HepG2 (cell line): Measurements from ENCODE around the gene TCF23. TPM values are rescaled to one million over a fixed set of nuclear protein-coding genes. Genes with fewer than 3 reads are reported as not detected.
A peak's percentile ranks its signal among the peaks of the same experiment; 100 is the strongest.

Experiments
- AHR ChIP-seq: IDR thresholded peaks from 2 replicates; pipeline ENCODE4 v1.6.1; 2018; ENCODE audit warnings: missing genetic modification reagents, missing compliant biosample characterization
- CAMTA2 ChIP-seq: sonication (generic); formaldehyde crosslinking; IDR thresholded peaks from 2 replicates; pipeline ENCODE4 v1.4.0; 2020; ENCODE audit warnings: mild to moderate bottlenecking, missing genetic modification reagents, borderline replicate concordance
- HMG20B ChIP-seq: conservative IDR thresholded peaks from 2 replicates; pipeline ENCODE4 v1.6.1; 2016; ENCODE audit warnings: missing genetic modification reagents, missing compliant biosample characterization
- KDM6A ChIP-seq: IDR thresholded peaks from 2 replicates; pipeline ENCODE4 v1.6.1; 2016; ENCODE audit warnings: low read depth
- KMT2A ChIP-seq: sonication (generic); formaldehyde crosslinking; IDR thresholded peaks from 2 replicates; pipeline ENCODE4 v1.4.0; 2020; ENCODE audit warnings: missing genetic modification reagents
- PITX1 ChIP-seq: sonication (generic); formaldehyde crosslinking; IDR thresholded peaks from 2 replicates; pipeline ENCODE4 v1.5.1; 2020; ENCODE audit warnings: mild to moderate bottlenecking, missing genetic modification reagents
- RBAK ChIP-seq: sonication (generic); formaldehyde crosslinking; IDR thresholded peaks from 2 replicates; pipeline ENCODE4 v1.5.1; 2020; ENCODE audit warnings: mild to moderate bottlenecking, missing genetic modification reagents
- TBX2 ChIP-seq: sonication (generic); formaldehyde crosslinking; IDR thresholded peaks from 2 replicates; pipeline ENCODE4 v1.5.0; 2020; ENCODE audit warnings: missing genetic modification reagents, mild to moderate bottlenecking, borderline replicate concordance
- ZBTB7A ChIP-seq: sonication (generic); formaldehyde crosslinking; IDR thresholded peaks from 2 replicates; pipeline ENCODE4 v1.8.0; 2022; ENCODE audit warnings: mild to moderate bottlenecking, missing genetic modification reagents
- ZNF121 ChIP-seq: sonication (generic); formaldehyde crosslinking; IDR thresholded peaks from 2 replicates; pipeline ENCODE4 v1.5.0; 2020; ENCODE audit warnings: mild to moderate bottlenecking, missing genetic modification reagents
- ZNF235 ChIP-seq: sonication (generic); formaldehyde crosslinking; IDR thresholded peaks from 2 replicates; pipeline ENCODE4 v1.8.1; 2023; ENCODE audit warnings: mild to moderate bottlenecking, missing genetic modification reagents, borderline replicate concordance
- ZNF354B ChIP-seq: sonication (generic); formaldehyde crosslinking; IDR thresholded peaks from 2 replicates; pipeline ENCODE4 v1.8.0; 2022; ENCODE audit warnings: mild to moderate bottlenecking, missing genetic modification reagents
- ZNF513 ChIP-seq: sonication (generic); formaldehyde crosslinking; conservative IDR thresholded peaks from 2 replicates; pipeline ENCODE4 v1.5.0; 2020; ENCODE audit warnings: missing genetic modification reagents
- polyA plus RNA-seq, 8 experiments: library from polyadenylated mRNA; depleted of rRNA in 3 of 8; stranded (reverse) in 7 of 8; unstranded in 1 of 8; fragments of >200 nt; fragmentation: Illumina TruSeq in 4 of 8; extraction: Trizol in 4 of 8; gene quantifications; 2 replicates each; pipeline versions ENCODE4 v1.2.1 to v1.2.3, GENCODE V29; 2011 to 2016; ENCODE audit warnings: low read depth in 4 of 8, missing spikeins in 1 of 8, mixed read lengths in 1 of 8; ENCODE audit not compliant: insufficient read depth in 1 of 8
- total RNA-seq, 5 experiments: library from RNA; depleted of rRNA; stranded (reverse); fragments of >200 nt; fragmentation: Illumina TruSeq; extraction: Trizol; gene quantifications; 2 replicates each; pipeline ENCODE4 v1.2.3, GENCODE V29; 2016; ENCODE audit warnings: low read depth in 1 of 5
- TF ChIP-seq, protein P1 (sequence below): sonication (generic); formaldehyde crosslinking; IDR thresholded peaks from 2 replicates; pipeline ENCODE4 v1.8.0; 2022; ENCODE audit warnings: missing genetic modification reagents, mild to moderate bottlenecking, borderline replicate concordance
- TF ChIP-seq, protein P2 (sequence below): sonication (generic); formaldehyde crosslinking; IDR thresholded peaks from 2 replicates; pipeline ENCODE4 v1.4.0; 2020; ENCODE audit warnings: missing genetic modification reagents

The TCF23 gene
- total and polyA plus RNA-seq, 2 of the 13 experiments (the other 11 are each of a cell fraction or from before 2014, with no cell fraction given), result 0.02 to 1.4 TPM

GRCh38 chr2:27133905-27134780, 14.7 kb upstream of the TCF23 start, which contains the start of gene PREB (continued):
- TF ChIP-seq, protein P1, sequence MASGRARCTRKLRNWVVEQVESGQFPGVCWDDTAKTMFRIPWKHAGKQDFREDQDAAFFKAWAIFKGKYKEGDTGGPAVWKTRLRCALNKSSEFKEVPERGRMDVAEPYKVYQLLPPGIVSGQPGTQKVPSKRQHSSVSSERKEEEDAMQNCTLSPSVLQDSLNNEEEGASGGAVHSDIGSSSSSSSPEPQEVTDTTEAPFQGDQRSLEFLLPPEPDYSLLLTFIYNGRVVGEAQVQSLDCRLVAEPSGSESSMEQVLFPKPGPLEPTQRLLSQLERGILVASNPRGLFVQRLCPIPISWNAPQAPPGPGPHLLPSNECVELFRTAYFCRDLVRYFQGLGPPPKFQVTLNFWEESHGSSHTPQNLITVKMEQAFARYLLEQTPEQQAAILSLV, result peak; percentile 75; the same call in 1 of the 2 replicates
- TF ChIP-seq ZNF513 (CRISPR knock-in tag) (no peak), ZNF354B (CRISPR knock-in tag) (no peak), KDM6A (CRISPR knock-in tag) (no peak), CAMTA2 (CRISPR knock-in tag) (peak; percentile 55; the same call in 1 of the 2 replicates), KMT2A (CRISPR knock-in tag) (peak; percentile 77; the same call in 1 of the 2 replicates), ZNF235 (peak; percentile 98; the same call in 1 of the 2 replicates), PITX1 (CRISPR knock-in tag) (no peak), ZNF121 (CRISPR knock-in tag) (0 out of 2 replicates have a peak, but pooled peaks have one; percentile 10), TBX2 (CRISPR knock-in tag) (0 out of 2 replicates have a peak, but pooled peaks have one; percentile 36), ZBTB7A (CRISPR knock-in tag) (peak; percentile 67; the same call in 1 of the 2 replicates), AHR (CRISPR knock-in tag) (no peak), RBAK (no peak), HMG20B (CRISPR knock-in tag) (no peak)
- TF ChIP-seq, protein P2, sequence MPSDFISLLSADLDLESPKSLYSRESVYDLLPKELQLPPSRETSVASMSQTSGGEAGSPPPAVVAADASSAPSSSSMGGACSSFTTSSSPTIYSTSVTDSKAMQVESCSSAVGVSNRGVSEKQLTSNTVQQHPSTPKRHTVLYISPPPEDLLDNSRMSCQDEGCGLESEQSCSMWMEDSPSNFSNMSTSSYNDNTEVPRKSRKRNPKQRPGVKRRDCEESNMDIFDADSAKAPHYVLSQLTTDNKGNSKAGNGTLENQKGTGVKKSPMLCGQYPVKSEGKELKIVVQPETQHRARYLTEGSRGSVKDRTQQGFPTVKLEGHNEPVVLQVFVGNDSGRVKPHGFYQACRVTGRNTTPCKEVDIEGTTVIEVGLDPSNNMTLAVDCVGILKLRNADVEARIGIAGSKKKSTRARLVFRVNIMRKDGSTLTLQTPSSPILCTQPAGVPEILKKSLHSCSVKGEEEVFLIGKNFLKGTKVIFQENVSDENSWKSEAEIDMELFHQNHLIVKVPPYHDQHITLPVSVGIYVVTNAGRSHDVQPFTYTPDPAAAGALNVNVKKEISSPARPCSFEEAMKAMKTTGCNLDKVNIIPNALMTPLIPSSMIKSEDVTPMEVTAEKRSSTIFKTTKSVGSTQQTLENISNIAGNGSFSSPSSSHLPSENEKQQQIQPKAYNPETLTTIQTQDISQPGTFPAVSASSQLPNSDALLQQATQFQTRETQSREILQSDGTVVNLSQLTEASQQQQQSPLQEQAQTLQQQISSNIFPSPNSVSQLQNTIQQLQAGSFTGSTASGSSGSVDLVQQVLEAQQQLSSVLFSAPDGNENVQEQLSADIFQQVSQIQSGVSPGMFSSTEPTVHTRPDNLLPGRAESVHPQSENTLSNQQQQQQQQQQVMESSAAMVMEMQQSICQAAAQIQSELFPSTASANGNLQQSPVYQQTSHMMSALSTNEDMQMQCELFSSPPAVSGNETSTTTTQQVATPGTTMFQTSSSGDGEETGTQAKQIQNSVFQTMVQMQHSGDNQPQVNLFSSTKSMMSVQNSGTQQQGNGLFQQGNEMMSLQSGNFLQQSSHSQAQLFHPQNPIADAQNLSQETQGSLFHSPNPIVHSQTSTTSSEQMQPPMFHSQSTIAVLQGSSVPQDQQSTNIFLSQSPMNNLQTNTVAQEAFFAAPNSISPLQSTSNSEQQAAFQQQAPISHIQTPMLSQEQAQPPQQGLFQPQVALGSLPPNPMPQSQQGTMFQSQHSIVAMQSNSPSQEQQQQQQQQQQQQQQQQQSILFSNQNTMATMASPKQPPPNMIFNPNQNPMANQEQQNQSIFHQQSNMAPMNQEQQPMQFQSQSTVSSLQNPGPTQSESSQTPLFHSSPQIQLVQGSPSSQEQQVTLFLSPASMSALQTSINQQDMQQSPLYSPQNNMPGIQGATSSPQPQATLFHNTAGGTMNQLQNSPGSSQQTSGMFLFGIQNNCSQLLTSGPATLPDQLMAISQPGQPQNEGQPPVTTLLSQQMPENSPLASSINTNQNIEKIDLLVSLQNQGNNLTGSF (CRISPR knock-in tag), result peak; percentile 79; the same call in 1 of the 2 replicates
